HepG2 (cell line): ENCODE measurements around the gene LYRM4. TPM values are rescaled to one million over a fixed set of nuclear protein-coding genes. Genes with fewer than 3 reads are reported as not detected.
A peak's percentile ranks its signal among the peaks of the same experiment; 100 is the strongest.

Experiments used
- AKNA ChIP-seq: sonication (generic); formaldehyde crosslinking; IDR thresholded peaks from 2 replicates; pipeline ENCODE4 v1.4.0; 2020; ENCODE audit warnings: missing genetic modification reagents, borderline replicate concordance
- CHD4 ChIP-seq: fragments of 200-600 bp; sonication (generic); IDR thresholded peaks from 2 replicates; pipeline ENCODE4 v1.7.0; 2017; ENCODE audit warnings: mild to moderate bottlenecking, low read length, borderline replicate concordance
- GABPB1 ChIP-seq: IDR thresholded peaks from 2 replicates; pipeline ENCODE4 v1.6.1; 2016; ENCODE audit warnings: mild to moderate bottlenecking, missing genetic modification reagents, moderate library complexity, missing compliant biosample characterization
- HNF1B ChIP-seq: sonication (generic); formaldehyde crosslinking; IDR thresholded peaks from 2 replicates; pipeline ENCODE4 v1.5.1; 2020; ENCODE audit warnings: mild to moderate bottlenecking, moderate library complexity, missing genetic modification reagents
- MAFF ChIP-seq: IDR thresholded peaks from 2 replicates; pipeline ENCODE4 v1.6.1; 2011; ENCODE audit warnings: low read depth, low read length, improper control_type of control experiment
- MAZ ChIP-seq, 2 experiments: sonication (generic) in 1 of 2; formaldehyde crosslinking in 1 of 2; IDR thresholded peaks; 2 replicates each; pipeline versions ENCODE4 v1.5.0 to v1.6.1; 2012 to 2020; ENCODE audit warnings: low read depth in 2 of 2, mild to moderate bottlenecking in 2 of 2, borderline replicate concordance in 1 of 2, improper control_type of control experiment in 1 of 2, low read length in 1 of 2, missing genetic modification reagents in 1 of 2, moderate library complexity in 1 of 2
- PAWR ChIP-seq: sonication (generic); formaldehyde crosslinking; IDR thresholded peaks from 2 replicates; pipeline ENCODE4 v1.4.0; 2020; ENCODE audit warnings: missing genetic modification reagents, mild to moderate bottlenecking, borderline replicate concordance
- RARA ChIP-seq: IDR thresholded peaks from 2 replicates; pipeline ENCODE4 v1.6.1; 2016; ENCODE audit warnings: missing genetic modification reagents, missing compliant biosample characterization
- SPEN ChIP-seq: sonication (generic); formaldehyde crosslinking; IDR thresholded peaks from 2 replicates; pipeline ENCODE4 v1.5.1; 2020; ENCODE audit warnings: low read depth, mild to moderate bottlenecking, missing genetic modification reagents
- ZNF280B ChIP-seq: sonication (generic); formaldehyde crosslinking; IDR thresholded peaks from 2 replicates; pipeline ENCODE4 v1.5.0; 2020; ENCODE audit warnings: missing genetic modification reagents, mild to moderate bottlenecking, borderline replicate concordance
- ZNF33B ChIP-seq: sonication (generic); formaldehyde crosslinking; IDR thresholded peaks from 2 replicates; pipeline ENCODE4 v1.5.1; 2020; ENCODE audit warnings: mild to moderate bottlenecking, missing genetic modification reagents
- ZNF644 ChIP-seq: IDR thresholded peaks from 2 replicates; pipeline ENCODE4 v1.6.1; 2016; ENCODE audit warnings: low read depth
- ZNF687 ChIP-seq: sonication (generic); formaldehyde crosslinking; IDR thresholded peaks from 2 replicates; pipeline ENCODE4 v1.5.1; 2020; ENCODE audit warnings: mild to moderate bottlenecking, missing genetic modification reagents, moderate library complexity
- polyA plus RNA-seq, 8 experiments: library from polyadenylated mRNA; depleted of rRNA in 3 of 8; stranded (reverse) in 7 of 8; unstranded in 1 of 8; fragments of >200 nt; fragmentation: Illumina TruSeq in 4 of 8; extraction: Trizol in 4 of 8; gene quantifications; 2 replicates each; pipeline versions ENCODE4 v1.2.1 to v1.2.3, GENCODE V29; 2011 to 2016; ENCODE audit warnings: low read depth in 4 of 8, missing spikeins in 1 of 8, mixed read lengths in 1 of 8; ENCODE audit not compliant: insufficient read depth in 1 of 8
- total RNA-seq, 5 experiments: library from RNA; depleted of rRNA; stranded (reverse); fragments of >200 nt; fragmentation: Illumina TruSeq; extraction: Trizol; gene quantifications; 2 replicates each; pipeline ENCODE4 v1.2.3, GENCODE V29; 2016; ENCODE audit warnings: low read depth in 1 of 5

Gene LYRM4
- total and polyA plus RNA-seq, 2 of the 13 experiments (the other 11 are each of a cell fraction or from before 2014, with no cell fraction given), result 64.6 to 67.5 TPM

GRCh38 chr6:5125152-5126006 lies 135.4 kb downstream of the LYRM4 start (continued):
- TF ChIP-seq MAFF (no peak), AKNA (no peak), ZNF280B (CRISPR knock-in tag) (peak; percentile 83; the same call in 1 of the 2 replicates), ZNF33B (CRISPR knock-in tag) (peak; percentile 37; the same call in 1 of the 2 replicates), ZNF644 (CRISPR knock-in tag) (peak; percentile 89), MAZ (IDR thresholded peaks at IDR 0.05; ENCODE audit: borderline replicate concordance, low read depth, low read length) (no peak), MAZ (CRISPR knock-in tag; IDR thresholded peaks at IDR 0.05; ENCODE audit: low read depth) (0 out of 2 replicates have a peak, but pooled peaks have one; percentile 65), ZNF687 (CRISPR knock-in tag) (peak; percentile 96), PAWR (CRISPR knock-in tag) (no peak), RARA (CRISPR knock-in tag) (peak; percentile 62), HNF1B (CRISPR knock-in tag) (0 out of 2 replicates have a peak, but pooled peaks have one; percentile 30), CHD4 (peak; percentile 64; the same call in 1 of the 2 replicates), GABPB1 (CRISPR knock-in tag) (no peak), SPEN (CRISPR knock-in tag) (peak; percentile 45; the same call in 1 of the 2 replicates)
